BE2C (cell line): ENCODE data around the gene ING2.

ENCODE experiments used
- DNase-seq: peaks from one replicate; pipeline ENCODE4 v3.0.0-alpha.2; 2020
- H3K27me3 ChIP-seq: fragments of 250-450 bp; sonication (Bioruptor Pico); 2 replicates; pipeline ENCODE4 v1.5.1; 2020; ENCODE audit warnings: mild to moderate bottlenecking
- H3K36me3 ChIP-seq: fragments of 250-450 bp; sonication (Bioruptor Pico); 2 replicates; pipeline ENCODE4 v1.5.1; 2020; ENCODE audit warnings: mild to moderate bottlenecking
- H3K4me1 ChIP-seq: fragments of 250-450 bp; sonication (Bioruptor Pico); 2 replicates; pipeline ENCODE4 v1.5.1; 2020
- H3K4me3 ChIP-seq: 2 replicates; pipeline ENCODE4 v1.5.1; 2011; ENCODE audit warnings: low read depth, low read length
- H3K9me3 ChIP-seq: fragments of 250-450 bp; sonication (Bioruptor Pico); 2 replicates; pipeline ENCODE4 v1.5.1; 2020
- TF ChIP-seq, protein P1 (sequence below): IDR thresholded peaks from 2 replicates; pipeline ENCODE4 v1.5.1; 2012; ENCODE audit warnings: mild to moderate bottlenecking, low read depth, low read length

ING2 gene

DNA sequence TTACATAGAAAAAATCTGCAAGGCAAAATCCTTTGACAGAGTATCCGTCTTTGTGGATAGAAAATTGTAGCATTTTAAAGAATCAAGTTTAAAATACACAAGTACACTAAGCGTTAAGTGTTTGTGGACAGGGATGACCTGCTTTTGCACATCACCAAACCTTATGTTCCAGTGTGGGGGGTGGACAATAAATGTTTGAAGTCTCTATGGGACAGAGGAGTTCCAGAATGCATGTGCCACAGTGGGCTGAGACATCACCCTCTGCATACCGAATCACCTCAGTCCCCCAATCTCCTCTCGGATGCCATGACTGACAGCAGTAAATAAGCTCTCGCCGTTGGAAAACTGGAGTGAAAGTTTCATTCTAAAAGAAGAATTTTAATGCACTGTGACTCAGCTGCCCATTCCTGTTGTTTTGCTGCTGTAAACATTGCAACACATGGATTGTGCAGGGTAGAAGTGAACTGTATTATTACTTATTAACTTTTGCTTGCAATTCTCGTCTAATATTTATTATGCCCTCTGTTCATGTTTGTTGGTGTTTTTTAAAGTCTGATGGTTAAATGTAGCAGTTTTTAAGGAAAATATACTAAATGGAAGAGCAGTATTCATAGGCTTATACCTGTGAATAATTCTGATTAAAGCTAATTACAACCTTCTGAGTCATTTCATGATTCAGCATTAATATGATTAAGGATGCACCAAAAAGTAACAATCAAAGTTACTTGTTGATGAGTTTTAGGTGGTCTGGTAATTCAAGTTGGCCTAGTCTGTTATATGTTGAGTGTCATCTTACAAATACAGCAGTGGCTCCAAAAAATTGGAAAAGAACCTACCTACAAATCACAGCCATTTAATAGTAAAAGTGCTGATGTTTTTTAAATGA lies 36.4 kb upstream of the ING2 start:
- H3K9me3 ChIP-seq = no peaks in the 10 kb centered on the region
- no peaks in the 10 kb centered on the region for H3K27me3 ChIP-seq
- TF ChIP-seq, protein P1, sequence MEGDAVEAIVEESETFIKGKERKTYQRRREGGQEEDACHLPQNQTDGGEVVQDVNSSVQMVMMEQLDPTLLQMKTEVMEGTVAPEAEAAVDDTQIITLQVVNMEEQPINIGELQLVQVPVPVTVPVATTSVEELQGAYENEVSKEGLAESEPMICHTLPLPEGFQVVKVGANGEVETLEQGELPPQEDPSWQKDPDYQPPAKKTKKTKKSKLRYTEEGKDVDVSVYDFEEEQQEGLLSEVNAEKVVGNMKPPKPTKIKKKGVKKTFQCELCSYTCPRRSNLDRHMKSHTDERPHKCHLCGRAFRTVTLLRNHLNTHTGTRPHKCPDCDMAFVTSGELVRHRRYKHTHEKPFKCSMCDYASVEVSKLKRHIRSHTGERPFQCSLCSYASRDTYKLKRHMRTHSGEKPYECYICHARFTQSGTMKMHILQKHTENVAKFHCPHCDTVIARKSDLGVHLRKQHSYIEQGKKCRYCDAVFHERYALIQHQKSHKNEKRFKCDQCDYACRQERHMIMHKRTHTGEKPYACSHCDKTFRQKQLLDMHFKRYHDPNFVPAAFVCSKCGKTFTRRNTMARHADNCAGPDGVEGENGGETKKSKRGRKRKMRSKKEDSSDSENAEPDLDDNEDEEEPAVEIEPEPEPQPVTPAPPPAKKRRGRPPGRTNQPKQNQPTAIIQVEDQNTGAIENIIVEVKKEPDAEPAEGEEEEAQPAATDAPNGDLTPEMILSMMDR = no peak
- H3K4me1 ChIP-seq = no peaks in the 10 kb centered on the region
- no peak for DNase-seq
- no peaks in the 10 kb centered on the region for H3K36me3 ChIP-seq
- H3K4me3 ChIP-seq = no peak overlapping the region

DNA sequence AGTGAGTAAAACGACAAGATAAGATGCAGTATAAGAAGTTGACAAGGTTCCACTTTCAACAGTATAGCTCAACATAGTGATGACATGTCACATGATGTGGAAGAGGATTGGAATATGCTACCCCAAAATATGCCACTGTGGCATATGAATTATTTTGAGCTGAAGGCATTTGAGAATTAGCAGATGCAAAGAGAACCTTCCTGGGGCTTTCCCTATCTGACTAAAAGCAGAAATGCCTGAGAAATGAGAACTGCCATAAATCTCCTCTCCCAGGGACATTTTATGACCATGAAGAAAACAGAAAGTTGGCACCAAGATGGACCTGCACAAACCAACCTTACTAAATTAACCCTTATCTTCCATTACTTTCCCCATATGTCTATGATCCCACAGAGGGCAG lies 35.6 kb upstream of the ING2 start:
- no peaks in the 10 kb centered on the region for H3K27me3 ChIP-seq
- no peak overlapping the region for H3K4me3 ChIP-seq
- H3K4me1 ChIP-seq = no peaks in the 10 kb centered on the region
- H3K36me3 ChIP-seq = no peaks in the 10 kb centered on the region
- no peaks in the 10 kb centered on the region for H3K9me3 ChIP-seq
- DNase-seq = no peak
- TF ChIP-seq, protein P1 = no peak

DNA sequence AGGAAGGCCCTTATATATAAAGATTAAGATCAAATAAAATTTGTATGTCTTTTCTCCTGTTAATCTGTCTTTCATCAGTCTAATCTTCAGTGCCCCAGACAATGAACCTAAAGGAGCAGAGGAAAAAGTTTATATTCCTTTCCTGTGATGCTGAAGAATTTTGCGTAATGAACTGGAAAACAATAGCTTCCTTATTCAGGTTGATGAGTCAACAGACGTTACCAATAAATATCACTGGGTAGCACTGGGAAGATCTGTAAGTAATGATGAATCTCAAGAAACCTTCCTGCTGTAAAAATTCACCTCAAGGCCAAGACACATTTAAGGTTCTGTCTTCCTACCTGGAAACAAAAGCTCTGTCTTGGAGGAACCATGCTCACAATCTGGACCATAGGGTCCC lies 34.9 kb upstream of the ING2 start:
- Histone ChIP-seq H3K4me1 (no peaks in the 10 kb centered on the region), H3K9me3 (no peaks in the 10 kb centered on the region), H3K4me3 (no peak overlapping the region), H3K27me3 (no peaks in the 10 kb centered on the region), H3K36me3 (no peaks in the 10 kb centered on the region)
- DNase-seq = no peak
- TF ChIP-seq, protein P1 = no peak

DNA sequence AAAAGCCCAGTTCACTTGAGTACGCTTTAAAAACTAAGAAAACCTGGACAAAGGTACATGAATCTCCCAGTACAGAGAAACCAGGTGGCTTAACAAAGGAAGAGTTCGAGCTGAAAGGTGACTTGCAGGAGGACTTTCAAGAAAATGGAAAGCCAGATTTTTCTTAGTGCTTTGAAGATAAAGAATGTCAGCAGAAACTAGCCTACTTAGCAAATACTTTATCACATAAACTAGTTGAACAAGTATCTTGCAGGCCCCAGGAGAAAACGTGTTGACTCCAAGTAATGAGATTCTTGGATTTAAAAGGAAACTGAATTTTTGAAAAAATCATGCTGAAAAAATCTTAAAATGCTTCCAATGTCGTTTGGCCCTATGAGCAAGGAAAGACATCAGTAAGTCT lies 34.0 kb upstream of the ING2 start:
- H3K27me3 ChIP-seq = no peaks in the 10 kb centered on the region
- no peaks in the 10 kb centered on the region for H3K9me3 ChIP-seq
- H3K36me3 ChIP-seq = no peaks in the 10 kb centered on the region
- H3K4me3 ChIP-seq = no peak overlapping the region
- TF ChIP-seq, protein P1 = no peak
- no peak for DNase-seq
- H3K4me1 ChIP-seq = no peaks in the 10 kb centered on the region

DNA sequence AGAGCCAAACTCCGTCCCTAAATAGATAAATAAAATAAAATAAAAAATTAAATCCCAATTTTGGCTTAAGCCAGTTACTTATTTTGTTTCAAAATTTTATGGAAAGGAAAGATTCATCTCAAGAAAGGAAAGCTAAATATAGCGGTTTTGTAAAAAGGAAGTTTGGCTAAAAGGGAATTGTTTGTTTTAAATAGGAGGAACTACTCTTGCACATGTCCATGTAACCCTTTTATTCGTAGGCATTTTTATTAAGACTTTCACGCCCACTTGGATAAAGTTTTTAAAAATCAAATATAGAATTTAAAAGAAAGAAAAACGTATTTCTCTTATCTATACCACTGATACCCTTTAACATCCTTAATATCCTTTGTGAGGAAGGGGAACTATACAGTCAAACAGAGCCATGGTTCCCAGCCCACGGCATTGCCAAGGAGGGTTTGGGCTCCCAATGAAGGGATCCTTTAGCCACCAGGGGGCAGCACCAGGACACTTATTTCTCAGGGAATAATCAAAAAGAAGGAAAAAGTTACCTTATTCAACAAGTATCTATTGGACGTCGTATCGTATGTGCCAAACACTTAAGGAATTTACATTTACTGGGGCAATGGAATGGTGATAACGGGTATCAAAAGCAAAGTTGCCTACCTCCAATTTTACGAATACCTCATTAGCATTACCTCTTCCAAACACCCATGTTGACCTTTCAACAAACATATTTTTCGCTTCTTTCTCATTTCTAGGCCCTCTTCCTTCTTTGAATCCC lies 32.7 kb upstream of the ING2 start:
- DNase-seq = peak; percentile 91

More for the DNA sequence above, 32.7 kb upstream of the ING2 start:
- H3K36me3 ChIP-seq = no peaks in the 10 kb centered on the region
- TF ChIP-seq, protein P1 = peak; percentile 90
- no peak overlapping the region for H3K4me3 ChIP-seq
- no peaks in the 10 kb centered on the region for H3K9me3 ChIP-seq
- no peaks in the 10 kb centered on the region for H3K27me3 ChIP-seq
- no peaks in the 10 kb centered on the region for H3K4me1 ChIP-seq
